Thymus (tissue), 11 donors: ENCODE data around the gene TRIM15. TPM values are rescaled to one million over a fixed set of nuclear protein-coding genes. Genes with fewer than 3 reads are reported as not detected.

Source experiments
- DNase-seq, 9 donors: peaks; one replicate each; pipeline ENCODE4 v3.0.0-alpha.2; 2013; ENCODE audit warnings: low spot score in 9 of 9, low read depth in 6 of 9, missing footprints in 1 of 9
- H3K27ac ChIP-seq, 2 donors: one replicate each; pipeline ENCODE4 v1.5.1; 2013; ENCODE audit warnings: control low read depth in 1 of 2, low read depth in 1 of 2, low read length in 1 of 2, mild to moderate bottlenecking in 1 of 2, moderate library complexity in 1 of 2
- H3K27me3 ChIP-seq, 2 donors: one replicate each; pipeline ENCODE4 v1.5.1; 2013; ENCODE audit warnings: low read length in 1 of 2; ENCODE audit not compliant: control insufficient read depth in 2 of 2, insufficient read depth in 1 of 2
- H3K36me3 ChIP-seq, 2 donors: one replicate each; pipeline ENCODE4 v1.5.1; 2013; ENCODE audit warnings: low read length in 1 of 2, mild to moderate bottlenecking in 1 of 2, moderate library complexity in 1 of 2; ENCODE audit not compliant: control insufficient read depth in 2 of 2, insufficient read depth in 2 of 2
- H3K4me1 ChIP-seq, 2 donors: one replicate each; pipeline ENCODE4 v1.5.1; 2013; ENCODE audit warnings: low read length in 2 of 2; ENCODE audit not compliant: control insufficient read depth in 2 of 2, insufficient read depth in 2 of 2
- H3K4me3 ChIP-seq, 2 donors: one replicate each; pipeline ENCODE4 v1.5.1; 2013; ENCODE audit warnings: low read length in 2 of 2, control low read depth in 1 of 2, mild to moderate bottlenecking in 1 of 2
- H3K9me3 ChIP-seq, 2 donors: one replicate each; pipeline ENCODE4 v1.5.1; 2013; ENCODE audit warnings: low read length in 1 of 2, mild to moderate bottlenecking in 1 of 2; ENCODE audit not compliant: control insufficient read depth in 2 of 2, insufficient read depth in 1 of 2
- WGBS: extraction: QIAGEN DNeasy Blood & Tissue Kit; methylation state at CpG from one replicate; pipeline ENCODE4 v1.1.7; 2013; 5-methylcytosine and 5-hydroxymethylcytosine counted together
- polyA plus RNA-seq: library from polyadenylated mRNA; stranded (reverse); fragments of 200-250 nt; gene quantifications from one replicate; pipeline ENCODE4 v1.2.3, GENCODE V29; 2013
- total RNA-seq: library from RNA; stranded (reverse); fragments of 120-200 nt; gene quantifications from one replicate; pipeline ENCODE4 v1.2.4, GENCODE V29; 2013
- donor health status: healthy.

TRIM15 gene
- total and polyA plus RNA-seq, 2 donors, result 0.19 to 0.59 TPM

- peaks cover 0 to 9% of the 10 kb centered on the region in 2 donors for H3K9me3 ChIP-seq
- no peaks in the 10 kb centered on the region for H3K27me3 ChIP-seq
- H3K36me3 ChIP-seq, result peaks cover 39 to 45% of the 10 kb centered on the region in 2 donors
- no peak for DNase-seq
- no peak overlapping the region for H3K27ac ChIP-seq
- no peak overlapping the region for H3K4me3 ChIP-seq
- H3K4me1 ChIP-seq, result no peaks in the 10 kb centered on the region
- 96% methylated on average over 5 of the region's 5 CpGs for WGBS
These were observed 21.2 kb downstream of the TRIM15 start for GRCh38 chr6:30184417-30185031.

- H3K9me3 ChIP-seq, result peaks cover 0 to 9% of the 10 kb centered on the region in 2 donors
- no peak for DNase-seq
- H3K4me3 ChIP-seq, result no peak overlapping the region
- WGBS, result 98% methylated on average over 20 of the region's 20 CpGs
- no peaks in the 10 kb centered on the region for H3K4me1 ChIP-seq
- H3K36me3 ChIP-seq, result peaks cover 53 to 59% of the 10 kb centered on the region in 2 donors
- no peak overlapping the region for H3K27ac ChIP-seq
- no peaks in the 10 kb centered on the region for H3K27me3 ChIP-seq
These were observed 22.6 kb downstream of the TRIM15 start for GRCh38 chr6:30185846-30186484.

GRCh38 chr6:30188541-30188940, 25.2 kb downstream of the TRIM15 start:
- H3K36me3 ChIP-seq, result peaks cover 67% of the 10 kb centered on the region in 2 donors
- WGBS, result 98% methylated on average over 5 of the region's 5 CpGs

GRCh38 chr6:30192076-30192475, 28.7 kb downstream of the TRIM15 start:
- Histone ChIP-seq H3K9me3 (no peaks in the 10 kb centered on the region), H3K4me1 (no peaks in the 10 kb centered on the region), H3K36me3 (peaks cover 63 to 68% of the 10 kb centered on the region in 2 donors), H3K27me3 (no peaks in the 10 kb centered on the region), H3K27ac (no peak overlapping the region), H3K4me3 (no peak overlapping the region)
- WGBS, result 99% methylated on average over 7 of the region's 7 CpGs
- no peak for DNase-seq

More at GRCh38 chr6:30188541-30188940, 25.2 kb downstream of the TRIM15 start:
- Histone ChIP-seq H3K4me3 (no peak overlapping the region), H3K9me3 (no peaks in the 10 kb centered on the region), H3K27ac (no peak overlapping the region), H3K27me3 (no peaks in the 10 kb centered on the region), H3K4me1 (no peaks in the 10 kb centered on the region)
- no peak for DNase-seq

- DNase-seq, result no peak
- Histone ChIP-seq H3K9me3 (no peaks in the 10 kb centered on the region), H3K36me3 (peaks cover 61 to 66% of the 10 kb centered on the region in 2 donors), H3K27ac (no peak overlapping the region), H3K4me3 (no peak overlapping the region), H3K4me1 (no peaks in the 10 kb centered on the region), H3K27me3 (no peaks in the 10 kb centered on the region)
- 95% methylated on average over 8 of the region's 8 CpGs for WGBS
These were observed 31.7 kb downstream of the TRIM15 start for GRCh38 chr6:30194797-30195690.

GRCh38 chr6:30195951-30196350, 32.6 kb downstream of the TRIM15 start:
- no peak overlapping the region for H3K27ac ChIP-seq
- no peak for DNase-seq

GRCh38 chr6:30196376-30196775, 33.0 kb downstream of the TRIM15 start:
- H3K4me3 ChIP-seq, result no peak overlapping the region
- no peaks in the 10 kb centered on the region for H3K9me3 ChIP-seq
- no peaks in the 10 kb centered on the region for H3K27me3 ChIP-seq
- H3K36me3 ChIP-seq, result peaks cover 57 to 59% of the 10 kb centered on the region in 2 donors
- no peak for DNase-seq
- WGBS, result 98% methylated on average over 12 of the region's 12 CpGs
- H3K27ac ChIP-seq, result no peak overlapping the region
- H3K4me1 ChIP-seq, result peaks cover 0 to 2% of the 10 kb centered on the region in 2 donors

More at GRCh38 chr6:30195951-30196350, 32.6 kb downstream of the TRIM15 start:
- Histone ChIP-seq H3K9me3 (no peaks in the 10 kb centered on the region), H3K27me3 (no peaks in the 10 kb centered on the region), H3K4me3 (no peak overlapping the region), H3K4me1 (peaks cover 0 to 2% of the 10 kb centered on the region in 2 donors), H3K36me3 (peaks cover 60 to 64% of the 10 kb centered on the region in 2 donors)
- WGBS, result 100% methylated on average over 1 of the region's 1 CpG

- Histone ChIP-seq H3K4me3 (no peak overlapping the region), H3K4me1 (peaks cover 0 to 2% of the 10 kb centered on the region in 2 donors), H3K27ac (no peak overlapping the region), H3K36me3 (peaks cover 50 to 58% of the 10 kb centered on the region in 2 donors), H3K27me3 (no peaks in the 10 kb centered on the region), H3K9me3 (no peaks in the 10 kb centered on the region)
- DNase-seq, result no peak
- 97% methylated on average over 34 of the region's 34 CpGs for WGBS
These were observed 35.1 kb downstream of the TRIM15 start for GRCh38 chr6:30198166-30199084.
